GM18502 (cell line): Measurements from ENCODE around the gene FRAT1.

ENCODE experiments used
- ATAC-seq: cut with Tn5 transposase; IDR thresholded peaks from one replicate; pipeline ENCODE4 v1.9.1; 2021; ENCODE audit warnings: mild to moderate bottlenecking; ENCODE audit not compliant: unreplicated experiment, poor library complexity

The FRAT1 gene

GRCh38 chr10:97307866-97308780 lies 10.9 kb upstream of the FRAT1 start:
- ATAC-seq, result no peak

- no peak for ATAC-seq
These were observed 7.9 kb upstream of the FRAT1 start for GRCh38 chr10:97311111-97311626.

- no peak for ATAC-seq
These were observed 6.2 kb upstream of the FRAT1 start for GRCh38 chr10:97312897-97313296.

- no peak for ATAC-seq
These were observed 4.4 kb upstream of the FRAT1 start for GRCh38 chr10:97314671-97315070.

GRCh38 chr10:97319671-97320479 lies 804 bp downstream of the FRAT1 start:
- ATAC-seq, result peak; percentile 36

- no peak for ATAC-seq
These were observed 1.5 kb downstream of the FRAT1 start for GRCh38 chr10:97320480-97321031.

- no peak for ATAC-seq
These were observed 2.1 kb downstream of the FRAT1 start for GRCh38 chr10:97321032-97321803.

- ATAC-seq, result no peak
These were observed 2.7 kb downstream of the FRAT1 start for GRCh38 chr10:97321804-97322190.

GRCh38 chr10:97323501-97323900 lies 4.4 kb downstream of the FRAT1 start:
- no peak for ATAC-seq

- no peak for ATAC-seq
These were observed 6.7 kb downstream of the FRAT1 start for GRCh38 chr10:97325754-97326153.

GRCh38 chr10:97327348-97328294 lies 8.6 kb downstream of the FRAT1 start:
- no peak for ATAC-seq

- no peak for ATAC-seq
These were observed 9.8 kb downstream of the FRAT1 start for GRCh38 chr10:97328646-97329453.

- no peak for ATAC-seq
These were observed 10.7 kb downstream of the FRAT1 start for GRCh38 chr10:97329766-97330165.

- ATAC-seq, result no peak
These were observed 12.2 kb downstream of the FRAT1 start for GRCh38 chr10:97331153-97331703.

GRCh38 chr10:97332591-97333350 lies 13.7 kb downstream of the FRAT1 start:
- ATAC-seq, result no peak

- no peak for ATAC-seq
These were observed 14.2 kb downstream of the FRAT1 start for GRCh38 chr10:97333351-97333600.

GRCh38 chr10:97333601-97334369 lies 14.7 kb downstream of the FRAT1 start:
- ATAC-seq, result peak; percentile 36
